Activated naive CD8-positive, alpha-beta T cell treated with anti-CD3 and anti-CD28 coated beads, Interleukin-2, amount 50 U/mL, for 24 hours (primary cell): ENCODE measurements around the gene CISD1.
"Not testable (repeated sequence)": the region's sequence is repeated elsewhere in the genome, so short reads cannot be mapped to it uniquely, and the experiment has no call there.

ENCODE experiments used
- ATAC-seq: fragments of 150-1000 bp; cut with Tn5 transposase; one replicate; pipeline ENCODE4 v1.10.0; 2021
- DNase-seq: peaks from one replicate; pipeline ENCODE4 v3.0.0; 2021
- H3K27ac Mint-ChIP-seq: one replicate; pipeline ENCODE4 v1.8.0; 2021; ENCODE audit warnings: mild to moderate bottlenecking, mixed read lengths
- H3K27me3 Mint-ChIP-seq: one replicate; pipeline ENCODE4 v1.8.0; 2021; ENCODE audit warnings: mixed read lengths
- H3K36me3 Mint-ChIP-seq: one replicate; pipeline ENCODE4 v1.8.0; 2021; ENCODE audit warnings: low read depth, mixed read lengths
- H3K4me1 Mint-ChIP-seq: one replicate; pipeline ENCODE4 v1.8.0; 2021; ENCODE audit warnings: mixed read lengths
- H3K4me3 Mint-ChIP-seq: one replicate; pipeline ENCODE4 v1.8.0; 2021; ENCODE audit warnings: mild to moderate bottlenecking, moderate library complexity, mixed read lengths
- H3K9me3 Mint-ChIP-seq: one replicate; pipeline ENCODE4 v1.8.0; 2021; ENCODE audit warnings: mixed read lengths

Gene CISD1

DNA sequence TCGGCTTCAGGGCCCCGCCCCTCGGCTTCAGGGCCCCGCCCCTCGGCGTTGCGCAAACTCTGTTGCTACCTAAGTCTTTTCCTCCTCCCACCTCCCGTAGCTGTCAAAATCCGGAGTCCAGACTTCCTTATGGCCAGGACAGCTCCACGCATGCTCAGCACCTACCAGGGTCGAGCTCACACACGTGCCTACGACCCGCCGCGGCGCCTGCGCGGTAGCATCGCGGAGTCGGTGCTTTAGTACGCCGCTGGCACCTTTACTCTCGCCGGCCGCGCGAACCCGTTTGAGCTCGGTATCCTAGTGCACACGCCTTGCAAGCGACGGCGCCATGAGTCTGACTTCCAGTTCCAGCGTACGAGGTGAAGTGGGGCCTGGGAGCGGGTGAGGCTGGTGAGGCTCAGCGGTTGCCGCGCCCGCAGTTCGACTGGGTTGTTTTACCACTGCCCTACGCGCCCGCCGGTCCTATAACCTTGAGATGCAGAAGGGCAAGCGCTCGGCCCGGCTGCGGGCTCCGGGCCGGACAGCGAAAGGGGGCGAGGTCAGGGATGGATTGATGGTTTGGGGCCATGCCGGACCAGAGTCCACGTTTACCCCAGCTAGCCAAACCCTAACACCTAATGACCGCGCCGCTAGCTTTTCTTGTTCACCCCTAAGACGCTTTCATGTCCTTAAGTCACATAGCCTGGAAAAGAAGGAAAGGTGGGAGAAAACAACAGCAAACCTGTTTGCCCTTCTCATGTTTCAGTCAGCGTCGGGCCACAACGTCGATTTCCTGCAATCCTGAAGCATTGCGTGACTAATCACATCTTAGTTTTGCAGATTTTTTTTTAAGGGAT, at the start of gene CISD1:
Gene CISD1, plus strand, starts transcription at position 217 of the 836 bp plus-strand sequence. Its CDS starts 112 bp downstream, at position 329.
- peak; percentile 95 for DNase-seq
- peaks cover 11% of the 10 kb centered on the region for H3K36me3 Mint-ChIP-seq
- H3K27me3 Mint-ChIP-seq, result no peaks in the 10 kb centered on the region
- peak within 1 kb of the TSS; percentile 94 for H3K27ac Mint-ChIP-seq
- peak within 1 kb of the TSS; percentile 96 for H3K4me3 Mint-ChIP-seq
- peaks cover 53% of the 10 kb centered on the region for H3K4me1 Mint-ChIP-seq
- ATAC-seq, result peak; percentile 76
- no peaks in the 10 kb centered on the region for H3K9me3 Mint-ChIP-seq

DNA sequence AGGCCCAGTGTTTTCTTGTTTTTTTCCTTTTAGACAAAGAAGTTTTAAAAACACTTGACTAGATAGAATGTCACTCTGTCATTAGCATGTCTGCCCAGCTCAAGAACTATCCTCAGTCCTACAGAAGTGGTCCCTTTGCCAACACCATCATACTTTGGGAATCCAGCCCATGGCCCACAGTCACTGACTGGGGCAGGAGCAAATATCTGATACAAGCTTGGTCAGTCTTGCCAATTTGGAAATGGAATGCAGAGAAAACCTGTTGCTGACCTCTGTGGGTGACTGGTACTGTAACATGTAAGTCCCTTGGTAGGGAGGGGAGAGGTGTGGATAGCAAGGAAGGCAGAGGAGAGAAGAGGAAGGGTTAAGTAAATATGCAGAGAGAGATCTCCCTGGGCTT, 49.1 kb upstream of the CISD1 start:
- DNase-seq, result no peak
- no peaks in the 10 kb centered on the region for H3K9me3 Mint-ChIP-seq
- H3K4me1 Mint-ChIP-seq, result no peaks in the 10 kb centered on the region
- ATAC-seq, result no peak
- no peak overlapping the region for H3K4me3 Mint-ChIP-seq
- no peaks in the 10 kb centered on the region for H3K27me3 Mint-ChIP-seq
- no peak overlapping the region for H3K27ac Mint-ChIP-seq
- peaks cover 22% of the 10 kb centered on the region for H3K36me3 Mint-ChIP-seq

DNA sequence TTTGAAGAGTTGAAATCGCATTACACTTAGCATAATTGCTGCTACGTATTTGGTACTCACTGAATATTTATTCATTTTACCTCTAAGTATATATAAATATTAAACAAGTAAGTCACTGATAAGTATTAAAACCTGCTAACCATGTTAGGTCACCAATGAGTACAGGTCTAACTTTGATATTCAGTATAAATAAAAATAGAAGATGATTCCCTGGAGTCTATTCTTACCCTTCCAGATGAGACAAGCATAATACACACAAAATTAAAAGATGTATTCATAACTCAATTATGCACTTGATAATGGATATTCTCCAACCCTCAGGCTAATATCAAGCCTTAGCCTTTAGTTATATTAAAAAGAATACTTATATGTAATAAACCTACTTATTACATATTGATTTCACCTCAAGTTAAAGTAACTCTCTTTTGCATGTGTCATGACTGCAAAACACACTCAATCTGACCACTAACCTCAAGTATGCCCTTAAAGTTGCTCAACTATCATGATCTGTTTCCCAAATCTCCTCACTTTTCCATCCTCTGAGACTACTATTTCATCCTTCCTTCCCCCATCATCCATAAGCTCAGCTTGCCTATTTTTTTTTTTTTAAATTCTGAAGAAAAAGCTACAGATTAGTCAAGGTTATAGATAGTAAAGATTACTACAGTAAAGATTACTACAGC, 48.1 kb upstream of the CISD1 start:
- Mint-ChIP-seq H3K36me3 (peaks cover 21% of the 10 kb centered on the region), H3K27me3 (no peaks in the 10 kb centered on the region), H3K4me1 (no peaks in the 10 kb centered on the region), H3K4me3 (no peak overlapping the region), H3K27ac (no peak overlapping the region), H3K9me3 (no peaks in the 10 kb centered on the region)
- no peak for ATAC-seq
- DNase-seq, result no peak

DNA sequence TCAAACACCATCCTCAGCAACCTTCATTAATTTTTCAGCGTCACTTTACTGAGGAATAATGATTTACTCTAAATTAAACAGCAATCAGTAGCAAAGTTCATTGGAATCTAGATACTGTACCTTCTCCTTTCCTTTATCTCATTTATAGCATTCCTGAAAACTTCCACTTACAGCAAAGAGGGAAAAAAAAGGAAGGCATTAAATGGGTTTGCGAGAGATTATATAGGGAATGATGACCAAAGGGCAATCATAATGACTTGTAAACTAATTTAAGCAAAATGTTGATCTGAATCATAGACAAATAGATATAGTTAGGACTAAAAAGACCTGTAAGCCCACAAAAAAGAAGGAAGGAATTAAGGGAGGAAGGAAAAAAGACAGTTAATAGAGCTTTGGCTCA, 43.3 kb upstream of the CISD1 start:
- H3K4me3 Mint-ChIP-seq, result no peak overlapping the region
- DNase-seq (no peak), ATAC-seq (no peak)
- H3K27me3 Mint-ChIP-seq, result no peaks in the 10 kb centered on the region
- peaks cover 39% of the 10 kb centered on the region for H3K36me3 Mint-ChIP-seq
- no peak overlapping the region for H3K27ac Mint-ChIP-seq
- H3K4me1 Mint-ChIP-seq, result no peaks in the 10 kb centered on the region
- no peaks in the 10 kb centered on the region for H3K9me3 Mint-ChIP-seq

DNA sequence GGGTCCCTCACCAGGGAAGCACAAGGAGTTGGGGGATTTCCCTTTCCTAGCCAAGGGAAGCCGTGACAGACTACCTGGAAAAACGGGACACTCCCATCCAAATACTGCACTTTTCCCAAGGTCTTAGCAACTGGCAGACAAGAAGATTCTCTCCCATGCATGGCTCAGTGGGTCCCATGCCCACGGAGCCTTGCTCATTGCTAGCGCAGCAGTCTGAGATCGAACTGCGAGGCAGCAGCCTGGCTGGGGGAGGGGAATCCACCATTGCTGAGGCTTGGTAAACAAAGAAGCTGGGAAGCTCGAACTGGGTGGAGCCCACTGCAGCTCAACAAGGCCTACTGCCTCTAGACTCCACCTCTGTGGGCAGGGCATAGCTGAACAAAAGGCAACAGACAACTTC, 39.1 kb upstream of the CISD1 start:
- H3K4me3 Mint-ChIP-seq, ATAC-seq: not testable (repeated sequence)

DNA sequence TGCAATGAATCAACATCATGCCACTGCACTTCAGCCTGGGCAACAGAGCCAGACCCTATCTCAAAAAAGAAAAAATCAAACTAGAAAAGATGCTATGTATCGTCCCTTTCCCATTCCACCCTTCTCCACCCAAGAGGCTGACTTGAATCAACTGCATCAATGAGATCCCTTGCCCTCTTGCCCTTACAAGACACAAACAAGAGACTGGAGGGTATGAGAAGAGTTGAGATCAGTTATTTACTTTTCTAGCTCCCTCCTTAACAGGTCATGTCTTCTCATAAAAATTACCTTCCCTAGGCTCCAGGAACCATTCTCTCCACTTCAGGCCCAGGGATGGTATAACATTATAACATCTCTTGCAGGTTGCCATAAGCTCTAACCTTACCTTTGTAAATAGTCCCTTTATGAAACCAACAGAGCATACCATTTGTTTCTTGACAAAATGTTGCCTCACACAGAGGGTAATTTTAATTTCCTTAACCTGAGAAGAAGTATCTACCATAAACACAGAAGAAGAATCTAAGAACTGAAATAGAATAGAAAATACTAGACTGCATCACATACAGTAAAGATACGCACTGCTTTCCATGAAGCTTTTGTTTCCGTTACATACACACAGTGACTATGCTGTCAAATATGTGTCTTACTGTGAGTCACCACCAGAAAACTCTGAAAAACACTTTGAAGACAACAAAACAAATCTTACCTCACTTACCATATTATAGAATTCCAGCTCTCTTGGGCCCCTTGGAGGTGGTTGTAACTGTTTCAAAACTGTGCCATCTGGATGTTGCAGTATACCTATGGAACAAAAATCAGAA, 31.7 kb upstream of the CISD1 start:
- peaks cover 8% of the 10 kb centered on the region for H3K9me3 Mint-ChIP-seq
- H3K27me3 Mint-ChIP-seq, result no peaks in the 10 kb centered on the region
- H3K36me3 Mint-ChIP-seq, result peaks cover 57% of the 10 kb centered on the region
- peak overlapping the region; percentile 77 for H3K27ac Mint-ChIP-seq
- ATAC-seq (peak; percentile 76), DNase-seq (no peak)
- H3K4me1 Mint-ChIP-seq, result peaks cover 49% of the 10 kb centered on the region
- no peak overlapping the region for H3K4me3 Mint-ChIP-seq

More for the DNA sequence above, 39.1 kb upstream of the CISD1 start:
- not testable (repeated sequence) for H3K27ac Mint-ChIP-seq, DNase-seq, H3K9me3 Mint-ChIP-seq, H3K27me3 Mint-ChIP-seq, H3K4me1 Mint-ChIP-seq
- H3K36me3 Mint-ChIP-seq, result peaks cover 64% of the 10 kb centered on the region

DNA sequence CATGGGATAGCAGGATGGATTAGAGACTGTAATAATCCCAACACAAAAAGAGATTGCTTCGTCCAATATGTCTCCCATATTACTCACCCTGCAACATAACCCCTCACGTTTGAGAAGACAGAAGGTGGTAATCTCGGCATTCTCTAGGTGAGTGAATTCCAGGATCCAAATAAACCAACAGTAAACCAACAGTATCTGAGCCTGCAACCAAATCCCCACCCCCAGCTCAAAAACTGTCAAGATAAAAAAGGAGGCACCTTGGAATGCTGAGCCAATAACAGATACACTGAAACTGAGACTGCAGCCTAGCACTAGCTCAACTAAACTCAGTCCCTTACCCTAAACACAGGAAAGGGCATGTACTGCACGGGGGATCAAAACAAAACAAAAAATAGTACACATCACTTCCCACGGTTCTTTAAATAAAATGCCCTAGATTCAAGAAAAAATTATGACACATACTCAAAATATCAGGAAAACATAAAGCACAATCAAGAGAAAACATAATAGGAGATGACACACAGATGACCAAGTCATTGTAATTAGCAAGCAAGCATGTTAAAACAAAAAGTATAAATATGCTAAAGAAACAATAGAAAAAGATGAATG, 29.3 kb upstream of the CISD1 start:
- H3K9me3 Mint-ChIP-seq, result peaks cover 16% of the 10 kb centered on the region
- DNase-seq, result no peak
- H3K27ac Mint-ChIP-seq, result peak overlapping the region; percentile 29
- H3K27me3 Mint-ChIP-seq, result no peaks in the 10 kb centered on the region
- no peak overlapping the region for H3K4me3 Mint-ChIP-seq
- H3K4me1 Mint-ChIP-seq, result peaks cover 45% of the 10 kb centered on the region
- H3K36me3 Mint-ChIP-seq, result peaks cover 40% of the 10 kb centered on the region
- no peak for ATAC-seq

DNA sequence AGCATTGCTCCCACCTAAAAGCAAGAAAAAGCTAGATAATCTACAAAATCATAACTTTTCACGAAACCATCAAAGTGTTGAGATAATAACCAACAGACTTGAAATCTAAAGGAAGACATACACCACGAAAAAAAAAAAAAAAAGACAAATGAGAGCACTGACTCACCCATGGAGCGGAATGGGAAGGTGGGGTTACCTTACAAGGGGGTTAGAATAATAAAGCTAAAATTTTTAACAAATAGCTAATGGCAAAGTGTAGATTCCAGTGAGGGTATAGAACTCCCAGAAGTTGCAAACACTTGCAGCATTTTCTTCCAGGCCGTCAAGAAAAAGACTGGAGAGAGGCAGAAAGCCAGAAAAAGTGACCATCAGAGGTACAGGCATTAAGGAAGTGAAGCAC, 28.4 kb upstream of the CISD1 start:
- peaks cover 34% of the 10 kb centered on the region for H3K36me3 Mint-ChIP-seq
- H3K4me3 Mint-ChIP-seq, result no peak overlapping the region
- no peak overlapping the region for H3K27ac Mint-ChIP-seq
- ATAC-seq (no peak), DNase-seq (no peak)
- H3K4me1 Mint-ChIP-seq, result peaks cover 45% of the 10 kb centered on the region
- H3K9me3 Mint-ChIP-seq, result peaks cover 9% of the 10 kb centered on the region
- no peaks in the 10 kb centered on the region for H3K27me3 Mint-ChIP-seq

DNA sequence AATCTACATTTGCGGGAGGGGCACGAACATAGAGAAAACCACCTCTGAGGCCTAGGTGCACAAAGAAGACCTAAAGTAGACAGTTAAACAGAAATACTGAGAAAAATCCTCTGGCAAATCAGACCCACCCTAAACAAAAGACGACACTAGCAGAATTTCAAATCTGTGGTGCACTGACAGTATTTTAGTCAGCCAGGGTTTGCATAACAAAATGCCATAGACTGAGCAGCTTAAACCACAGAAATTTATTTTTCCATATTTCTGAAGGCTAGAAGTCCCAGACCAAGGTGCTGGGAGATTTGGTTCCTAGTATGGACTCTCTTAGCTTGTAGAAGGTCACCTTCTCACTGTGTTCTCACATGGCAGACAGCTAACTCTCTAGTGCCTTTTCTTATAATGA, 27.6 kb upstream of the CISD1 start:
- Mint-ChIP-seq H3K4me3 (no peak overlapping the region), H3K36me3 (peaks cover 33% of the 10 kb centered on the region), H3K27ac (no peak overlapping the region), H3K27me3 (no peaks in the 10 kb centered on the region), H3K4me1 (peaks cover 45% of the 10 kb centered on the region), H3K9me3 (peaks cover 12% of the 10 kb centered on the region)
- DNase-seq, result no peak
- no peak for ATAC-seq

DNA sequence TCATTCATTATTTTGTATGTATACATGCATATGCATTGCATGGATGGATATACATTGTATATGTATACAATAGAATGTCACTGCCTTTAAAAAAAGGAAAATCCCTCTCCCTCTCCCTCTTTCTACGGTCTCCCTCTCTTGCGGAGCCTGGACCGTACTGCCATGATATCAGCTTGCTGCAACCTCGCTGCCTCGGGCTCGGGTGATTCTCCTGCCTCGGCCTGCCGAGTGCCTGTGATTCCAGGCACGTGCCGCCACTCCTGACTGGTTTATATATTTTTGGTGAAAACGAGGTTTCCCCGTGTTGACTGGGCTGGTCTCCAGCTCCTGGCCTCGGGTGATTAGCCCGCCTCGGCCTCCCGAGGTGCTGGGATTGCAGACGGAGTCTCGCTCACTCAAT, 25.7 kb upstream of the CISD1 start:
- no peaks in the 10 kb centered on the region for H3K27me3 Mint-ChIP-seq
- ATAC-seq, result no peak
- no peak for DNase-seq
- peaks cover 30% of the 10 kb centered on the region for H3K4me1 Mint-ChIP-seq
- H3K4me3 Mint-ChIP-seq, result no peak overlapping the region
- peaks cover 13% of the 10 kb centered on the region for H3K9me3 Mint-ChIP-seq
- H3K36me3 Mint-ChIP-seq, result peaks cover 26% of the 10 kb centered on the region
- H3K27ac Mint-ChIP-seq, result no peak overlapping the region

DNA sequence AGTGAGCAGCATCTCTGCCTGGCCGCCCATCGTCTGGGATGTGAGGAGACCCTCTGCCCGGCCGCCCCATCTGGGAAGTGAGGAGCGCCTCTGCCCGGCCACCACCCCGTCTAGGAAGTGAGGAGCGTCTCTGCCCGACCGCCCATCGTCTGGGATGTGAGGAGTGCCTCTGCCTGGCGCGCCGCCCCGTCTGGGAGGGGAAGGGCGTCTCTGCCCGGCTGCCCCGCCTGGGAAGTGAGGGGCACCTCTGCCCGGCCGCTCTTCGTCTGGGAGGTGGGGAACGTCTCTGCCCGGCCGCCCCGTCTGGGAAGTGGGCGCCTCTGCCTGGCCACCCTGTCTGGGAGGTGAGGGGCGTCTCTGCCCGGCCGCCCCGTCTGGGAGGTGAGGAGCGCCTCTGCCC, 25.2 kb upstream of the CISD1 start:
- H3K4me3 Mint-ChIP-seq, ATAC-seq, DNase-seq, H3K27ac Mint-ChIP-seq, H3K27me3 Mint-ChIP-seq: not testable (repeated sequence)
- peaks cover 26% of the 10 kb centered on the region for H3K36me3 Mint-ChIP-seq
- H3K9me3 Mint-ChIP-seq, result peaks cover 18% of the 10 kb centered on the region
- H3K4me1 Mint-ChIP-seq, result peaks cover 30% of the 10 kb centered on the region

DNA sequence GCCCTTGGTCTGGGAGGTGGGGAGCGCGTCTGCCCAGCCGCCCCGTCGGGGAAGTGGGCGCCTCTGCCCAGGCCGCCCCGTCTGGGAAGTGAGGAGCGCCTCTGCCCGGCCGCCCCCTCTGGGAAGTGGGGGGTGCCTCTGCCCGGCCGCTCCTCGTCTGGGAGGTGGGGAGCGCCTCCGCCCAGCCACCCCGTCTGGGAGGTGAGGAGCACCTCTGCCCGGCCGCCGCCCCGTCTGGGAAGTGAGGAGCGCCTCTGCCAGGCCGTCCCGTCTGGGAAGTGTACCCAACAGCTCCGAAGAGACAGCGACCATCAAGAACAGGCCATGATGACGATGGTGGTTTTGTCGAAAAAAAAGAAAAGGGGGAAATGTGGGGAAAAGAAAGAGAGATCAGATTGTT, 24.7 kb upstream of the CISD1 start:
- Mint-ChIP-seq H3K4me1 (peaks cover 28% of the 10 kb centered on the region), H3K36me3 (peaks cover 26% of the 10 kb centered on the region), H3K9me3 (peaks cover 19% of the 10 kb centered on the region)
- ATAC-seq, H3K27me3 Mint-ChIP-seq, H3K4me3 Mint-ChIP-seq, DNase-seq, H3K27ac Mint-ChIP-seq: not testable (repeated sequence)

DNA sequence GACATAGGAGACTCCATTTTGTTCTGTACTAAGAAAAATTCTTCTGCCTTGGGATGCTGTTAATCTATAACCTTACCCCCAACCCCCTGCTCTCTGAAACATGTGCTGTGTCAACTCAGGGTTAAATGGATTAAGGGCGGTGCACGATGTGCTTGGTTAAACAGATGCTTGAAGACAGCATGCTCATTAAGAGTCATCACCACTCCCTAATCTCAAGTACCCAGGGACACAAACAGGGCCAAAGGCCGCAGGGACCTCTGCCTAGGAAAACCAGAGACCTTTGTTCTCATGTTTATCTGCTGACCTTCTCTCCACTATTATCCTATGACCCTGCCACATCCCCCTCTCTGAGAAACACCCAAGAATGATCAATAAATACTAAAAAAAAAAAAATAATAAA, 24.3 kb upstream of the CISD1 start:
- Mint-ChIP-seq H3K36me3 (peaks cover 26% of the 10 kb centered on the region), H3K4me1 (peaks cover 24% of the 10 kb centered on the region), H3K9me3 (peaks cover 19% of the 10 kb centered on the region)
- H3K27ac Mint-ChIP-seq, ATAC-seq, H3K4me3 Mint-ChIP-seq, DNase-seq, H3K27me3 Mint-ChIP-seq: not testable (repeated sequence)

DNA sequence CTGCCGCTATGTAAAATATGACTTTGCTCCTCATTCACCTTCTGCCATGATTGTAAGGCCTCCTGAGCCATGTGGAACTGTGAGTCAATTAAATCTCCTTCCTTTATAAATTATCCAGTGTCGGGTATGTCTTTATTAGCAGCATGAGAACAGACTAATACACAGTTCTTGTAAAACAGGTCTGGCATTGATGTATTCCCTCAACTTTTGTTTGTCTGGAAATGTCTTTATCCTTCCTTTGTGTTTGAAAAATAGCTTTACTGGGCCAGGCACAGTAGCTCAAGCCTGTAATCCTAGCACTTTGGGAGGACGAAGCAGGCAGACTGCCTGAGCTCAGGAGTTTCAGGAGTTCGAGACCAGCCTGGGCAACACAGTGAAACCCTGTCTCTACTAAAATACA, 15.8 kb upstream of the CISD1 start:
- peaks cover 34% of the 10 kb centered on the region for H3K4me1 Mint-ChIP-seq
- H3K36me3 Mint-ChIP-seq, result peaks cover 33% of the 10 kb centered on the region
- DNase-seq (no peak), ATAC-seq (no peak)
- H3K4me3 Mint-ChIP-seq, result no peak overlapping the region
- H3K27ac Mint-ChIP-seq, result no peak overlapping the region
- no peaks in the 10 kb centered on the region for H3K27me3 Mint-ChIP-seq
- H3K9me3 Mint-ChIP-seq, result peaks cover 17% of the 10 kb centered on the region
